GM12891 (cell line): ENCODE data around the gene DYNC1I1.

ENCODE experiments used
- DNase-seq: peaks from one replicate; pipeline ENCODE4 v3.0.0; 2011; ENCODE audit warnings: low spot score; ENCODE audit not compliant: insufficient read length
- FAIRE-seq: peaks from 2 replicates; lab custom pipeline; 2011; peaks lifted over from hg19 to GRCh38; lab: Jason Lieb, UNC
- PAX5 ChIP-seq: IDR thresholded peaks from 2 replicates; pipeline ENCODE4 v1.6.1; 2011; ENCODE audit warnings: low read length, moderate library complexity, mild to moderate bottlenecking; ENCODE audit not compliant: insufficient read depth, severe bottlenecking
- POLR2A ChIP-seq: IDR thresholded peaks from 2 replicates; pipeline ENCODE4 v1.6.1; 2011; ENCODE audit warnings: low read depth, low read length, control low read depth
- POLR2AphosphoS5 ChIP-seq: IDR thresholded peaks from 2 replicates; pipeline ENCODE4 v1.6.1; 2011; ENCODE audit warnings: low read depth, low read length, control low read depth
- POU2F2 ChIP-seq: IDR thresholded peaks from 2 replicates; pipeline ENCODE4 v1.6.1; 2011; ENCODE audit warnings: low read depth, mild to moderate bottlenecking, control low read depth, low read length, moderate library complexity
- SPI1 ChIP-seq: IDR thresholded peaks from 2 replicates; pipeline ENCODE4 v1.6.1; 2011; ENCODE audit warnings: low read depth, low read length, control low read depth
- TAF1 ChIP-seq: IDR thresholded peaks from 2 replicates; pipeline ENCODE4 v1.6.1; 2011; ENCODE audit warnings: low read depth, low read length, control low read depth

The DYNC1I1 gene

DNA sequence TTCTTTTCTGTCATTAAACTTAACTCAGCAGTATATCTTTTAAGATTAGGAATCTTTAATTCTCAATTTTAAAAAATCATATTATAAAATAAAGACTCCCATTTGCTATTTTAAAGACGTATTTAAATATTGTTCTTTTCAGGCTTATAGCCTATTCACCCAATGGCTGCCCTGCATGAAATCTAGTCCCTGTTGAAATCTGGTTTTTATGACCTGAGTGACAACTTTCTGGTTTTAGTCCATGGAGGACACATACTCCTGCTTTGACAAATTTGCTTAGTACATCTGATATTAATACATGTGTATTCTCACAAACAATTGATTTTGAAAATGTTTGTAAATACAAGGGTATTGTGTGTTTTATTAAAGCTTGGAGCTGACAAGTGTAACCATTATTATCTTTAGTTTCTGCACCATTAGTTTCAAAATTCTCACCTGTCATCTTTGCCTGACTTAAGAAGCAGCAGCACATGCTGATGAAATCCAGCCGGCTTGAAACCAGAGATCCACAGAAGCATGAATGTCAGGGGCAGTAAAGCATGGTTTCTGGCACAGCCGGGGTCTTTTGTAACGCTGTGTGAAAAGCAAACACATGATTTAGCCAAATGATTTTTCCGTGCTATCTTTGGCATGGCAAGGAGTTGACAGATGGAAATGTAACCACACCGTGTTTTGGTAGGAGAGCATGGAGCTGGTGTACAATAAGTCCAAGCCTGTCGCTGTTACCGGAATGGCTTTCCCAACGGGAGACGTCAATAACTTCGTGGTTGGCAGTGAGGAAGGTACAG lies 262.8 kb downstream of the DYNC1I1 start:
- DNase-seq (no peak), FAIRE-seq (no peak)
- no peak for TF ChIP-seq PAX5
- no peak for TF ChIP-seq TAF1
- TF ChIP-seq POLR2A: no peak
- TF ChIP-seq SPI1: no peak
- TF ChIP-seq POLR2AphosphoS5: no peak
- no peak for TF ChIP-seq POU2F2

DNA sequence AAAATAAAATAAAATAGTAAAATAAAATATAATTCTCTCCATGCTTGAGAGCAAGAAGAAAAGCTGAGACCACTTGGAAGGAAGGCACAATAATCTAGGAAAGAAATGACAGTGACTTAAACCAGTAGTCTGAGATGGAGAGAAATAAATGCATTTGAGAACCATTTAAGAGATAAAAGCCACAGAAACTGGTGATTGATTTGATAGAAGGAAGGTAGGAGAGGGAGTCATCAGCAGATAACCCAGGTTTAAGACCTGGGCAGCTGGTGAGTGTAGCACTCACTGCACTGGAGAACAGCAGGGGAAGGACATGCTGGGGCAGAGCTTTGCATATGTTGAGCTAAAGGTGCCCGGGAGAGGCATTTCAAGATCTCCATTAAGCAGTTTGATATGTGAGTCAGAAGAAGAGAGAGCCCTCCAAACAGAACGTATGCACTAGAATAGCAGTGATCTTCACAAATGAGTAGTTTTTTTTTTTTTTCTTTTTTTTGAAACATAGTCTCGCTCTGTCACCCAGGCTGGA lies 268.0 kb downstream of the DYNC1I1 start:
- DNase-seq: no peak
- FAIRE-seq: no peak
- TF ChIP-seq POLR2A: no peak
- TF ChIP-seq POLR2AphosphoS5: no peak
- no peak for TF ChIP-seq PAX5
- TF ChIP-seq TAF1: no peak
- no peak for TF ChIP-seq SPI1
- no peak for TF ChIP-seq POU2F2

DNA sequence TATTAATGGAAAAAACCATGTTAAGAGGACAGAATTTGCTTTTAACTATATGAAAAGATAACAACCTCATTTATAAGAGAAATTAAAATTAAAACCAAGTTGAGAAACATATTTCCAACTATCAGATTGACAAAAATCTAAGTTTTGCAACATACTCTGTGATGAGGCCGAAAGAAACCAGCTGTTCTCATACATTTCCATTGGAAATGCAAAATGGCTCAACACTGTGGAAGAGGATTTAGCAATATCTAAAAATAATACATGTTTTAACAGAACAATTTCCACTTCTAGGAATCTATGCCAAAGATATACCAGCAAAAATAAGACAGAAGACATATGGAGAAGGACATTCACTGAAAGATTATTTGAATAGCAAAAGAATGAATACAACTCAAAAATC lies 268.8 kb downstream of the DYNC1I1 start:
- TF ChIP-seq POLR2AphosphoS5 (no peak), PAX5 (no peak), SPI1 (no peak), POLR2A (no peak), POU2F2 (no peak), TAF1 (no peak)
- FAIRE-seq (no peak), DNase-seq (no peak)

DNA sequence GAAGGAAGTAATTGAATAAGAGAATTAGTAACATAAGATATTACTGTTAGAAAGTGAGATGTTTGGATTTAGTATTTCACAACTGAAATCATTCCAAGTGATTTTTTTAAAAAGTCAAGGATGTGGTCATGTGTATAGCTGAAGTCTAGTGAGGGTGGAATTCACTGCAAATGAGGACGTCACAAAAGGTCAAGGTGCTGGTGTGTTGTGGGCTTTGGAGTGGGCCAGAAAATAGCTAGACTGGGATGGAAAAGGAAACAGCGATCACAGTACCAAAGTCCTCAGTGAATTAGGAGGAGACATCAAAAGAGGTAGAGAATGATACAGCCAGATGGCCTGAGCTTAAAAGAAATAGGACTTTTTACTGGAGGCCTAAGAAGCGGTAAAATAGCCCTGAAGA lies 272.8 kb downstream of the DYNC1I1 start:
- FAIRE-seq (no peak), DNase-seq (no peak)
- TF ChIP-seq POU2F2: no peak
- no peak for TF ChIP-seq PAX5
- TF ChIP-seq POLR2A: no peak
- TF ChIP-seq TAF1: no peak
- no peak for TF ChIP-seq POLR2AphosphoS5
- no peak for TF ChIP-seq SPI1

DNA sequence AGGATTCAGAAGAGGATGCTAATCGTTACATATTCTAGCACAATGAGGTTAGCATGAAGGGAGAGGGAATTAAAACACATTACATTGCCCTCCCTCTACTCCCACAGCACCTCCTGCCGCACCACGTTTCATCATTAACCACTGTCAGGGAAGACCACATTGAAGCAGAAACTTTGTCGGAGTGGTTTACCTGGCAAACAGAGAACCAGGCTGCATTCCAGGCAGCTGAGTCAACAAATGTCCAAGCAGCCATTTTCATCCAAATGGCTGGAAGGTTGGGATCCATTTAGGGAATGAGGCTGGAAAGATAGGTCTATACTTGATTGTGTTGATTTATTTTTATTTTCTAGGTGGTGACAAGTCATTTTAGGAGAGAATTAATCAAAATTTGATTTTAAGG lies 273.6 kb downstream of the DYNC1I1 start:
- FAIRE-seq (no peak), DNase-seq (no peak)
- TF ChIP-seq TAF1 (no peak), POU2F2 (no peak), POLR2A (no peak), SPI1 (no peak), PAX5 (no peak), POLR2AphosphoS5 (no peak)

DNA sequence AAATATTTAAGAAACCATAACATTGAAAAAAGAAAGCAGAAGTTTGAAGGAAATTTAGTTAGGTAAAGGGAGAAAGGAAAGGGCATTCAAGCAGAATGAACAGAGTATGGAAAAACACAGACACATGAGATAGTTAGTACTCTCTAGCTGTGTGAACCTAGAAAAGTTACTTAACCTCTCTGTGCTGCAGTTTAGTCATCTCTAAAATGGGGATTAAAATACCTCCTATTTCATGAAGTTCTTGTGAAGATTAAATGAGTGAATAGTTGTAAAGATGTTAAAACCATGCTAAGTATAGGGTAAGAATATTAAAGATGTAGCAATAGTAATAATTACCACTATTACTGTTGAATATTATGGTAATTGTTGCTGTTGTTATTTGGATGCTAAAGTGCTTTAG lies 279.9 kb downstream of the DYNC1I1 start:
- TF ChIP-seq TAF1: no peak
- TF ChIP-seq PAX5: no peak
- no peak for TF ChIP-seq SPI1
- TF ChIP-seq POLR2A: no peak
- no peak for TF ChIP-seq POLR2AphosphoS5
- TF ChIP-seq POU2F2: no peak
- FAIRE-seq (no peak), DNase-seq (no peak)

DNA sequence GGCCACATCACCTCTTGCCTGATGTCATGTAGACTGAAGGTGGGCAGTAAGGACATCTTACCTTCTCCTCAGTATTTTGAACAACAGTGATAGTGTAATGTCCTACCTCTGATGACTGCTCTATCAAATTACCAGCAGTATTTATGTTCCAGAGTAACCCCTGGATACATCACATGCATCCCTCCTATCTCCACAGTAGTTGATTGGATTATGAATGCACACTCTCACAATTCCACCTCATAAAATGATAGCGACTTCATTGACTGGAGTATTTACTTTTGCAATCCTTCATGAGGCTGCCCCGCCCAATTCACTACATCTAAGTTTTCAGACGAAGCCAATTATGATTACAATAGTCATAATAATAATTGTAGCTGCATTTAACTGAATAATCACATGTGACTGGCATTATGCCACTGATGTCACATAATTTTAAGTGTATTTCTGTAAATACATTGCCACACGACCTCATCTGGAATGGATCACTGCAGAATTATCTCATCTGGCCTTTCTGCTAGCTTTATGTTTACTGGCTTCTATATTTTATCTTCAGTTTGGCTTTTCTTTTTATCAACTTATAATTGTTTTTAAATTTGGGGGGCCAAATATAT lies 280.6 kb downstream of the DYNC1I1 start:
- FAIRE-seq: no peak
- no peak for DNase-seq
- no peak for TF ChIP-seq SPI1
- no peak for TF ChIP-seq POLR2AphosphoS5
- no peak for TF ChIP-seq TAF1
- TF ChIP-seq POLR2A: no peak
- TF ChIP-seq PAX5: no peak
- no peak for TF ChIP-seq POU2F2

DNA sequence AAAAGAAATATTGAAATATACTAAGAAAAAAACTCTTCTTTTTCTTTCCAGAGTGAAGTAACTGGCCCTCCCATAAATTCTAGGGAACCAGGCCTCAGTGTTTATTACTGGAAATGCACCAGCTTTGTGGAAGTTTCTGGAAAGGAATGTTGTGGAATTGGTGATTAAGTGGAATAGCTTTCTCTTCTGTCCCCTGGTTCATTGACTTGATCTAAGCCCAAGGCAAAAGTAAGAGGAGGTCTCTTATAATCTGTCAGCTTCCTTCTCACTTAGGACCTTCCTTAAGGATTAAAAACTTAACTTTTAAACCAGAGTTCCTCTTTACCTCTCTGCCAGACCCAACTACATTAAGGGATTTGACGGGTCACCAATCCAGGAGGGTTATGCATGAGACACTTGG lies 283.4 kb downstream of the DYNC1I1 start:
- TF ChIP-seq SPI1 (no peak), POLR2AphosphoS5 (no peak), POLR2A (no peak), PAX5 (no peak), TAF1 (no peak), POU2F2 (no peak)
- FAIRE-seq: no peak
- no peak for DNase-seq

DNA sequence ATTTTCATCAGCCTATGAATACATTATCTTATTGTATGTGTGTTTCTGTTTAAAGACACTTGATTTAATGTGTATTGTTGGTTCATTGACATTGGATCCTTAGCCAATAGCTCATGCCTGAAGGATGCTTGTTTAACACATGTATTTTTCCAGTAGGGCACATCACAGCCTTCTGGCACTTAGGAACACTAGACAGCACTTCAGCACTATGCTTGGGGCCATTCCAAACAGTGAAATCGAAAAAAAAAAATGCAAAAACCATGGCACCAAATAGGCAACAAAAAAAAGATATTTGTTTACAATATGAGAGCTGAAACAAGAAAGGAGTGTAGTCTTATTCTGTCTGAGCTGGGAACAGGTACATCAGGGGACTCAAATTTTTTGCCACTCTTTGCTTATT lies 286.7 kb downstream of the DYNC1I1 start:
- no peak for TF ChIP-seq POLR2A
- TF ChIP-seq PAX5: no peak
- TF ChIP-seq POLR2AphosphoS5: no peak
- TF ChIP-seq SPI1: no peak
- no peak for TF ChIP-seq TAF1
- TF ChIP-seq POU2F2: no peak
- DNase-seq (no peak), FAIRE-seq (no peak)
